ENCODE results near the gene TRAF3.

DNA sequence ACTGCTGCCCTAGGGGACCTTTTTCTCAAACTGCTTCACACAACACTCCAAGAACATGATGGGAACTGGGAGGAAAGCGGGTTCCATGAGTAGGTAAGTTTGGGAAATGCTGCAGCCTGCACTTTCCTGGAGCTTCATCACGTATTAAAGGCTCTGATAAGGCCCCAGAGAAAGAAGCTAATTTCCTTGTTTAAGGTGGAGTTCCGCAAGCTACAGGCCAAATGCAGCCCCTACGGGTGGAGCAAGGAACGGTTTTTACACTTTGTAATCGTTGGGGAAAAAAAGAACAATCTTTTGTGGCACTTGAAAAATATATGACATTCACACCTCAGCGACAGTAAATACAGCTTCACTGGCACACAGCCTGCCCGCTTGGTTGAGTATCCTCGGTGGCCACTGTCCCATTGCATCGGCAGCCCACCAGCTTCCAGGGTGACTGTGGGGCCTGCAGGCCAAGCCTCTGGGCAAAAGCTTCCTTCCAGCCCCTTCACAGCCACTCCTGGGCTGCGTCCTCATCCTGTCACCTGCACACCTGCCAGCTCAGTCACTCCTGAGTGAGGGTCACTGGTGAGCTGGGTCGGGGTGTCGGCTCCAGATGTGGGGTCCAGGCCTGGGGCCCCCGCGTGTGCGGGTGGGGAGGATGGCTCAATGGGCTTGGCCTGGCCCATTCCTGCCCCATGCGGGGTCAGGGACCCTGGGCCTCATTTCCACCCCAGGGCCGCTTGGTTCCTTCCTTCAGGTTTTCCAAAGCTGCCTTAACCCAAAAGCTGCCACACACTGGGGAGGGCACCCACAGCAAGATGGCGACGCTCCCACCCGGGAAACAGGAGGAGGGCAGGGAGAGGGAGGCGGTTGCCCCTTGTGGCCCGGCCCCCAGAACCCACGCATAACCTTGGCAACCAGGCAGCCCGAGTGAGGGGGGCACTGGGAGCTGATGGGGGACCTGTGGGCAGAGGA, 147.7 kb downstream of the TRAF3 start:
- TF ChIP-seq POLR2A (IDR thresholded peaks at IDR 0.05; ENCODE audit: low read length), result no peak
- no peak for TF ChIP-seq GATA1 (IDR thresholded peaks at IDR 0.05; ENCODE audit: low read depth, low read length)
